ENCODE data around the gene CORO7.
A peak's percentile ranks its signal among the peaks of the same experiment; 100 is the strongest.

The CORO7 gene

GRCh38 chr16:4415538-4416199 is 727 bp downstream of the CORO7 start:
- Histone ChIP-seq H2AFZ (ENCODE audit: low read length) (no peak overlapping the region), H3K4me1 (ENCODE audit: insufficient read depth, low read length, severe bottlenecking) (peaks cover 27% of the 10 kb centered on the region), H3F3A (ENCODE audit: insufficient read depth, low read length) (peaks cover 4% of the 10 kb centered on the region; the same call in 1 of the 2 replicates), H3K27ac (ENCODE audit: low read depth, low read length, poor library complexity, severe bottlenecking) (peak overlapping the region; percentile 65), H4K20me1 (ENCODE audit: insufficient read depth, low read length) (no peaks in the 10 kb centered on the region), H3K36me3 (ENCODE audit: insufficient read depth, low read length) (peaks cover 21% of the 10 kb centered on the region; the same call in 1 of the 2 replicates), H3K9me2 (ENCODE audit: low read depth, low read length) (no peaks in the 10 kb centered on the region), H3K79me2 (ENCODE audit: insufficient read depth, low read length) (peaks cover 12% of the 10 kb centered on the region), H3K4me2 (ENCODE audit: low read length) (peak overlapping the region; percentile 80), H3K9ac (ENCODE audit: low read length) (peak overlapping the region; percentile 93), H3K27me3 (ENCODE audit: insufficient read depth, low read length) (no peaks in the 10 kb centered on the region), H3K9me3 (ENCODE audit: low read length) (no peaks in the 10 kb centered on the region), H3K4me3 (ENCODE audit: low read depth, low read length, poor library complexity, severe bottlenecking) (peak overlapping the region; percentile 82)
- no peak for TF ChIP-seq CTCF (IDR thresholded peaks at IDR 0.05; ENCODE audit: low read length)
- no peak for TF ChIP-seq EZH2 (IDR thresholded peaks at IDR 0.05; ENCODE audit: borderline replicate concordance, low read length)

- TF ChIP-seq CTCF (IDR thresholded peaks at IDR 0.05; ENCODE audit: low read length) (no peak), EZH2 (IDR thresholded peaks at IDR 0.05; ENCODE audit: borderline replicate concordance, low read length) (no peak)
- peaks cover 28% of the 10 kb centered on the region; the same call in 1 of the 2 replicates for H3K36me3 ChIP-seq (ENCODE audit: insufficient read depth, low read length)
- H4K20me1 ChIP-seq (ENCODE audit: insufficient read depth, low read length), result no peaks in the 10 kb centered on the region
- peak overlapping the region; percentile 82 for H3K4me3 ChIP-seq (ENCODE audit: low read depth, low read length, poor library complexity, severe bottlenecking)
- H3K9me2 ChIP-seq (ENCODE audit: low read depth, low read length), result no peaks in the 10 kb centered on the region
- H3K27me3 ChIP-seq (ENCODE audit: insufficient read depth, low read length), result no peaks in the 10 kb centered on the region
- H3K9ac ChIP-seq (ENCODE audit: low read length), result peak overlapping the region; percentile 93; the same call in 1 of the 2 replicates
- H3K4me1 ChIP-seq (ENCODE audit: insufficient read depth, low read length, severe bottlenecking), result peaks cover 27% of the 10 kb centered on the region
- peaks cover 12% of the 10 kb centered on the region for H3K79me2 ChIP-seq (ENCODE audit: insufficient read depth, low read length)
- H2AFZ ChIP-seq (ENCODE audit: low read length), result no peak overlapping the region
- peak overlapping the region; percentile 80 for H3K4me2 ChIP-seq (ENCODE audit: low read length)
- peaks cover 4% of the 10 kb centered on the region; the same call in 1 of the 2 replicates for H3F3A ChIP-seq (ENCODE audit: insufficient read depth, low read length)
- no peaks in the 10 kb centered on the region for H3K9me3 ChIP-seq (ENCODE audit: low read length)
- H3K27ac ChIP-seq (ENCODE audit: low read depth, low read length, poor library complexity, severe bottlenecking), result peak overlapping the region; percentile 65
These were observed 2.0 kb downstream of the CORO7 start for GRCh38 chr16:4414187-4414917.

- H2AFZ ChIP-seq (ENCODE audit: low read length), result no peak overlapping the region
- no peak overlapping the region for H3K27ac ChIP-seq (ENCODE audit: low read depth, low read length, poor library complexity, severe bottlenecking)
- H3K9ac ChIP-seq (ENCODE audit: low read length), result no peak overlapping the region
- no peak overlapping the region for H3K4me3 ChIP-seq (ENCODE audit: low read depth, low read length, poor library complexity, severe bottlenecking)
- peaks cover 12% of the 10 kb centered on the region for H3K79me2 ChIP-seq (ENCODE audit: insufficient read depth, low read length)
- H4K20me1 ChIP-seq (ENCODE audit: insufficient read depth, low read length), result no peaks in the 10 kb centered on the region
- H3F3A ChIP-seq (ENCODE audit: insufficient read depth, low read length), result peaks cover 4% of the 10 kb centered on the region; the same call in 1 of the 2 replicates
- no peaks in the 10 kb centered on the region for H3K9me3 ChIP-seq (ENCODE audit: low read length)
- no peak overlapping the region for H3K4me2 ChIP-seq (ENCODE audit: low read length)
- no peak for TF ChIP-seq CTCF (IDR thresholded peaks at IDR 0.05; ENCODE audit: low read length)
- TF ChIP-seq EZH2 (IDR thresholded peaks at IDR 0.05; ENCODE audit: borderline replicate concordance, low read length), result no peak
- H3K27me3 ChIP-seq (ENCODE audit: insufficient read depth, low read length), result no peaks in the 10 kb centered on the region
- H3K36me3 ChIP-seq (ENCODE audit: insufficient read depth, low read length), result peaks cover 41% of the 10 kb centered on the region
- H3K9me2 ChIP-seq (ENCODE audit: low read depth, low read length), result no peaks in the 10 kb centered on the region
- peaks cover 27% of the 10 kb centered on the region for H3K4me1 ChIP-seq (ENCODE audit: insufficient read depth, low read length, severe bottlenecking)
These were observed 3.5 kb downstream of the CORO7 start for GRCh38 chr16:4412854-4413253.
